Tongue (tissue), 2 donors: ENCODE measurements around the gene MTMR2. TPM values are rescaled to one million over a fixed set of nuclear protein-coding genes. Genes with fewer than 3 reads are reported as not detected.

Source experiments
- DNase-seq: peaks from one replicate; pipeline ENCODE4 v3.0.0-alpha.2; 2015
- total RNA-seq: library from RNA; depleted of rRNA; stranded (reverse); fragments of >200 nt; gene quantifications from one replicate; pipeline ENCODE4 v1.2.3, GENCODE V29; 2014

MTMR2 gene
- total RNA-seq, 1 donor from 2014 or later: 32.0 TPM

GRCh38 chr11:95917193-95918036 is 6.5 kb downstream of the MTMR2 start:
- peak; percentile 21 for DNase-seq

GRCh38 chr11:95916049-95916448 is 7.9 kb downstream of the MTMR2 start:
- no peak for DNase-seq

- DNase-seq: no peak
These were observed 8.9 kb downstream of the MTMR2 start for GRCh38 chr11:95915051-95915450.

GRCh38 chr11:95913830-95914615 is 9.9 kb downstream of the MTMR2 start:
- DNase-seq: no peak

- no peak for DNase-seq
These were observed 10.9 kb downstream of the MTMR2 start for GRCh38 chr11:95912902-95913560.

DNA sequence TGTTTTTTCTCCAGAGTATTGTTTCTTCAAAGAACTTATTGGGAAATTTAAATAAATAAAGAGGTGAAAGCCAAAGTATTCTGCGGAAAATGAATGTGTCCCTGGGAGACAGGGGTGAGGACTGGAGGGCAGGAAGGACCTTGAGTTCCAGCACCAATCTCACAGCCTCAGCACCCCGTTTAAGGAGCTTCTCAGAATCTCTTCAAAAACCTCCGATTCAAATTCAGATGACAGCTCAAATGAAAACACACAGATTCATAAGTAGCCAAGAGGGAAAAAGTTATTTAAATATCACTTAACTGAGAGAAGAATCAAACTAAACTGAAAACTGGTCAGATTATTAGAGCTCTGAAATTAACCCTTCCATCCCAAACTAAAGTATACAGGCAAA is 12.5 kb downstream of the MTMR2 start:
- no peak for DNase-seq

DNA sequence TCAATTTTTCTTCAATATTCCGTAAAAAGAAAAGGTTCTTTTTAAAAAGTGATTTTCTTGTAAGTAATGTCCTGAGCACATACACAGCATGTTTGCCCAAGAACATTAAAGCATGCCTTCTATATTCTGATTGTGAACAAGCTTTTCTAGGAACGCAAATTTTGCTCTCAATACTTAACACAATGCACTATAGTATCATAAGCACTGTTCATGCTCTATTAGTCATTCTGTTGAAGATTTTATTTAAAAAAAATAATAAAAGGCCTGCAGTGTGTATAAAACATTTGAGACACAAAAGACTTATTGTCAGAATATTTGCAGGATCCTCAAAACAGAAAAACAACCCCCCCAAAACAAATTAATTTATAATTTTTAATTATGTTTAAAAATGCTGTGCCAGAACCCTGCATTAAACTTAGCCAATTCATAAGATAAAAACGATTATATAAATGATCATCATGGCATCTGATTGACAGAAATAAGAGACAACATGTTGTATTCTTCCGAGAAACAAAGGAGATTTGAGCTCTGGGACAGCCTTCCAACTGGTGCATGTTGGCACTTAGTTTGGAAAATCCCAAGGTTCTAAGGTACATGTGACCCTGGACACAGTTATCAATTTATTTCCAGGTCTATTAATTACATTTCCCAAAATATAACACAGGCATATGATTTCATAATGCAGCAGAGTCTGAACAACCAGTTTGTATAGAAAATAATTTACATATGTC is 13.1 kb downstream of the MTMR2 start:
- no peak for DNase-seq

DNA sequence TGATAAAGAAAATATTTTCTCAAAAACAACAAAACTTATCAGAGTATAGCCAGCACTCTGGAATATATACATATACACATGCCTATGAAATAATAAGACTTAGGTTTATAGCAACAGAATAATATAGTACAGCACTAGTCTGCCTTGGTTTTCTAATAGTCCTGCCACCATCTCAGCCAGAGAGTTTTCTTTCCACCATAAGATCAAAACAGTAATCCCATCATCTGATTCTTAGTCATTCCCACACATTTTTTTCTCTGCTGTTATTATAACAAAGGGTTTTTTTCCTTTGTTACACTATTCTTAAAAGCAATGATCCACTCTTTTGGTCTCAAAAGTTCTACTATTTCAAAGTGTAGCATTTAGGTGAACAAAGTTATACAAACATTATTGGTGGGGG is 15.1 kb downstream of the MTMR2 start:
- DNase-seq: no peak

GRCh38 chr11:95907476-95907875 is 16.4 kb downstream of the MTMR2 start:
- no peak for DNase-seq

- DNase-seq: no peak
These were observed 19.8 kb downstream of the MTMR2 start for GRCh38 chr11:95904009-95904650.

GRCh38 chr11:95898782-95899181 is 25.1 kb downstream of the MTMR2 start:
- DNase-seq: no peak

GRCh38 chr11:95897731-95898130 is 26.2 kb downstream of the MTMR2 start:
- DNase-seq: no peak

DNA sequence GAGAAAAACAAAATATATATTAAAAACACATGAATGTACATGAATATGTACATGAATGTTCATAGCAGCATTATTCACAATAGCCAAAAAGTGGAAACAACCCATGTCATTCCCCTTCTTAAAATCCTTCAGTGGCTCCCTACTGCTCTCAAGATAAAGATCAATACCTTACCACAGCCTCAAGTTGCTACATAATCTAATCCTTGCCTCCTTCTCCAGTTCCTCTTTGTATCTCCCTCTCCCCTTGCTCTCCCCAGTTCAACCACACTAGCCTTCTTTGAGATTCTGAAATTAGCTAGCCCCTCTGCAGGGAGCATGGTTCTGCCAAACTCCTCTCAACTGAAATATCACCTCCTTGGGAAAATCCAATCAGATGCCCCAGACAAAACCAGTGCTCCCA is 28.1 kb downstream of the MTMR2 start:
- no peak for DNase-seq

DNA sequence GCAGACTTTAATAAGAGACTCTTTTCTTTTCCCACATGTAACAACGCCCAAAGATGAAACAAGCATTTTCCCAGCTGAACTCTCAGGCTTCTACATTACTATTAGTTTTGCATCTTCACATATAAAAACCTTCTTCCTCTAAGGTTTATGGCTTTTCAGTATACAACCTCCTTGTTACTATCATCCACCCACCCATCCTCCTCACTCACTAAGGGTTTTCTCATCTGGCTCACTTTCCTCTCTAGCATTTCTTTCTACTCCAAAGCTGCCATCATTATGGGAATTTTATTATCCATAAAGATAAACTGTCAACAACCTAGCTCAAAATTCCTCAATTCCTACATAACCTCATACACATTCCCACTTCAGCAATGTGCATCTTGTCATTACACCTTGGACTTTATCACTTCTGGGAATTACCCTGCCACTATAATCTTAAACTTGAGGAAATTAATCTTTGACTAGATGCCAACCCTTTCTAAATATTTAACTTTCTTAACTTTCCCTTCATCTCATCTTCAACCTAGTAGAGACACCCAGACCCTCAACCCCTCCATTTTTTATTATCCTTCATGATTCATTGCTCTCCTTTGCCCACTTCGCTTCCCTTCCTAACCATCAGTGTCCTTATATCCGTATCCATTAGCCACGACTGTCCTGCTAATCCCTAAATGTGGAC is 30.9 kb downstream of the MTMR2 start:
- no peak for DNase-seq

DNA sequence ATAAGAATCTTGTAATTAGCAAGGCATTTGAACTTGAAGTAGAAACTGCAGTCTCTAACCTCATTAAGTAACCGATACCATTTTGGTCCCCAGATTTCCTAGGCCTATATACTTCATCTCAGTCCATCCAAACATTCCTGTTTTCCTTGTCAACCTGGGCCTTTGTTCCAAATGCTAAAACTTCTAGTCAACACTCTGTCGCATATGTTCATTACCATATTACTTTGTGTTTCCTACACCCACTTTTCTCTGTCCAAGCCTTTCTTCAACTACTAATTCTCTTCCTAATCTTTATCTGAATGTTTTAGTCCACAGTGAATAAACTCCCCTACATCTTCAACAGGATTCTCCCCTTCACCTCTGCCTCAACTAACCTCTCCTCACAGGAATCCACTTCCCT is 31.4 kb downstream of the MTMR2 start:
- no peak for DNase-seq

DNA sequence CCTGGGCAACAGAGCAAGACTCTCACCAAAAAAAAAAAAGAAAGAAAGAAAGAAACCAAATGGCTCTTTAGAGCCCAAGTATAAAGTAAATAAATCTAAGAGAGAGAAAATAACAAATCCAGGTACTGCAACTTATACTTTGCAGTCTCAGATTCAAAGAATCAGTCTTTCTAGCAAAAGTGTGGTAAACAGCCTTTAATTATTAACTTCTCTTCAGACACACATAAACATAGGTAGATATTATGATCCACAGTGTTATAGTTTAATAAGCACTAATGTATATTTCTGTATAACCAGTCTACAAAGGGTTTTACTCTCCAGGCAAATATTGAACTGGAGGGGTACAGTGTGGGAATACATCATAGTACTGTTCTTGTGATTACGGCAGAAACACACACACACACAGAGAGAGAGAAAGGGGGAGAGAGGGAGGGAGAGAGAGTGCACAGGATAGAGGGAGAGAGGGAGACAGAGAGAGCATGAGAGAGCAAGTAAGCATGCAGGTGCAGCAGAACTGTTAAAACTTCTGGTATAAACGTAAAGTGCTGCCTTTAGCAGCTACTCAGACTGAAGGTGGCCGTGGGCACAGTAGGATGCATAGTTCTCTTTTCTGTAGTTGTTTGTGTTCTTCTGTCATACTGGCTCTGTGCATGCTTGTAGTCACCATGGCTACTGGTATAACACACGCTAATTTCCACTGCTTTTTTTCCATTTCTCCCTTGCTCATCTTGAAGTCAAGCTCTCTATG is 32.3 kb downstream of the MTMR2 start:
- peak; percentile 31 for DNase-seq

GRCh38 chr11:95888852-95889251 is 35.1 kb downstream of the MTMR2 start:
- DNase-seq: no peak

DNA sequence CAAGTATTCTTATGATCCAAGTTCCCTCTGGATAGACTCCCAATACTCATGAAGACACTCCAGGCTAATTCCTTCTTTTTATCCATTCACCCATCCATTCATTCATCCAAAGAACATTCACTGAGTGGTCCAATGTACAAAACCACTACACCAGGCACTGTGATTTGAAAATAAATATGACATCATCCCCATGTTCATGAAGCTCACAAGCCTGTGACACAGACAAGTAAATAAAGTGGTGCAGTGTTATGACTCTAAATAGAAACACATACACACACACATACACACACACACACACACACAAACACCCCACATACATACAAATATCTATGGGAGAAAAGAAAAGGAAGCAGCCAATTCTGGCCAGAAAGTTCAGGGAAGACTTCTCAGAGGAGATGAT is 35.5 kb downstream of the MTMR2 start:
- DNase-seq: no peak

DNA sequence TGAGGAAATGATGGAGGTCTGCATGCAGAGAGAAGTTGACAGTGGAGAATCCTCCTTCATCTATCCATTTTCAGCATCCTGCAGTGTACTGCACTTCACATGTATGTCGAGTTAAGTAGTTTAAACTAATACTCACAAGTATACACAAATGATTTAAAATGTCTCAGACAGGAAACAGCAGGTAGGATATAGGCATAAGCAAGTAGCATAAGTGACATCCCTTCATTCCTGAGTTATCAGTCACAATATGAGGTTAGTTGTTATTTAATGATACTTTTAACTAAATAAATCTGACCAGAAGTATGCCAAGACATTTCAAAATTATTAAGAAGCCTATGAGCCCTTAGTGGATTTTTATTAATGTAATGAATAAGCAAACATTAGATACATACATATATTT is 37.4 kb downstream of the MTMR2 start:
- DNase-seq: no peak

DNA sequence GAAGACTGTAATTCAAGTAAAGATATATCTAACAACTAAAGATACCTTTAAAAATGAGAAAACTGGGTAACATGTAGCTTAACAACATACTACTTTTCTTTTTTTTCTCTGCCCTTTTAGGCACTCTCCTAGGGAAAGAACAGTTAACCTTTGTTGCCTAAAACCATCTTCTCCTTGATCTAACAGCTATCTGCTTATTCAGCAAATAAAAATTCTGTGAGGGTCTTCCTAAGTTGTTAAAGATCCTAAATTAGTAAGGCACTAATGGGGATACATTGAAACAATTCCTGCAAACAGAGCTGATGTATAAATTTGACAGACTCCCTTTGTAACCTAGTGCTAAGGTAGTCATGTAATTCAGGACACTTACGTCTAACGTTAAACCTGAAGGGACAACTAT is 39.1 kb downstream of the MTMR2 start:
- no peak for DNase-seq

- no peak for DNase-seq
These were observed 39.5 kb downstream of the MTMR2 start for GRCh38 chr11:95884376-95884775.
